H1 (cell line): ENCODE results near the gene MORN4. TPM values are rescaled to one million over a fixed set of nuclear protein-coding genes. Genes with fewer than 3 reads are reported as not detected.
A peak's percentile ranks its signal among the peaks of the same experiment; 100 is the strongest.

Experiments used
- CTCF ChIA-PET: fragments of 300-600 bp; sonication (Branson Sonifier 250); formaldehyde crosslinking; loops from one replicate; lab custom pipeline; 2021; ENCODE audit not compliant: partially characterized antibody; lab: Charles Lee
- POLR2A ChIA-PET: fragments of 300-600 bp; sonication (Branson Sonifier 250); formaldehyde crosslinking; loops from one replicate; lab custom pipeline; 2021; ENCODE audit warnings: inconsistent platforms; ENCODE audit not compliant: partially characterized antibody; lab: Charles Lee
- DNase-seq, 2 experiments: peaks; one replicate each; pipeline versions ENCODE4 v3.0.0 to v3.0.0-alpha.2; 2010 to 2022; ENCODE audit warnings: low spot score in 2 of 2, low read depth in 1 of 2, mixed read lengths in 1 of 2
- FAIRE-seq: peaks from 2 replicates; lab custom pipeline; 2011; peaks lifted over from hg19 to GRCh38; lab: Jason Lieb, UNC
- H2AFZ ChIP-seq: 2 replicates; pipeline ENCODE4 v1.8.1; 2012; ENCODE audit warnings: low read length, inconsistent platforms
- H2AK5ac ChIP-seq: 2 replicates; pipeline ENCODE4 v1.6.1; 2013; ENCODE audit warnings: low read depth, low read length
- H2BK120ac ChIP-seq: replicated peaks from 2 replicates; pipeline ENCODE3; 2013; ENCODE audit warnings: low read depth, low read length, inconsistent platforms
- H2BK12ac ChIP-seq: 2 replicates; pipeline ENCODE4 v1.6.1; 2013; ENCODE audit warnings: low read depth, low read length
- H2BK15ac ChIP-seq: 2 replicates; pipeline ENCODE4 v1.6.1; 2013; ENCODE audit warnings: low read length
- H2BK20ac ChIP-seq: 2 replicates; pipeline ENCODE4 v1.6.1; 2013; ENCODE audit warnings: low read length
- H2BK5ac ChIP-seq: 2 replicates; pipeline ENCODE4 v1.6.1; 2013; ENCODE audit warnings: low read depth, low read length
- H3K14ac ChIP-seq: 2 replicates; pipeline ENCODE4 v1.6.1; 2013; ENCODE audit warnings: inconsistent platforms; ENCODE audit not compliant: insufficient read length
- H3K18ac ChIP-seq: 2 replicates; pipeline ENCODE4 v1.6.1; 2013; ENCODE audit warnings: low read length; ENCODE audit errors: extremely low read depth
- H3K23ac ChIP-seq: 2 replicates; pipeline ENCODE4 v1.6.1; 2013; ENCODE audit warnings: inconsistent platforms; ENCODE audit not compliant: insufficient read length
- H3K23me2 ChIP-seq: 2 replicates; pipeline ENCODE4 v1.6.1; 2013; ENCODE audit warnings: low read depth, low read length
- H3K27ac ChIP-seq: 2 replicates; pipeline ENCODE4 v1.6.1; 2011; ENCODE audit warnings: low read depth, low read length, inconsistent platforms
- H3K27me3 ChIP-seq, 4 experiments: replicated peaks in 1 of 4; 1 replicate in 1 of 4; 2 replicates in 3 of 4; pipeline versions ENCODE4 v1.6.1 to v1.8.1; 2011 to 2013; ENCODE audit warnings: low read length in 3 of 4, mild to moderate bottlenecking in 3 of 4, inconsistent platforms in 2 of 4, mixed read lengths in 2 of 4, moderate library complexity in 1 of 4; ENCODE audit not compliant: control insufficient read depth in 3 of 4, insufficient read depth in 3 of 4; ENCODE audit errors: extremely low read depth in 1 of 4
- H3K36me3 ChIP-seq, 4 experiments: 2 replicates each; pipeline versions ENCODE4 v1.6.1 to v1.8.1; 2011 to 2013; ENCODE audit warnings: mild to moderate bottlenecking in 4 of 4, low read length in 3 of 4, moderate library complexity in 2 of 4, control low read depth in 1 of 4, inconsistent platforms in 1 of 4; ENCODE audit not compliant: insufficient read depth in 4 of 4, control insufficient read depth in 2 of 4
- H3K4ac ChIP-seq: replicated peaks from 2 replicates; pipeline ENCODE3; 2013; ENCODE audit warnings: low read length, low read depth, mixed read lengths, inconsistent platforms; ENCODE audit not compliant: insufficient read length
- H3K4me1 ChIP-seq, 4 experiments: replicated peaks in 1 of 4; 1 replicate in 1 of 4; 2 replicates in 3 of 4; pipeline versions ENCODE4 v1.6.1 to v1.8.1; 2011 to 2013; ENCODE audit warnings: low read length in 3 of 4, inconsistent platforms in 2 of 4, mixed read lengths in 1 of 4; ENCODE audit not compliant: insufficient read depth in 4 of 4, control insufficient read depth in 3 of 4
- H3K4me2 ChIP-seq, 2 experiments: 2 replicates each; pipeline versions ENCODE4 v1.6.1 to v1.8.1; 2011 to 2013; ENCODE audit warnings: low read depth in 2 of 2, low read length in 2 of 2, control low read depth in 1 of 2, inconsistent platforms in 1 of 2, mild to moderate bottlenecking in 1 of 2; ENCODE audit not compliant: insufficient read depth in 1 of 2
- H3K4me3 ChIP-seq, 4 experiments: fragments of 200-600, 300-600 bp in 1 of 4; sonication (generic), shearing (Covaris generic), sonication (Bioruptor Twin) in 1 of 4; 2 replicates each; pipeline versions ENCODE4 v1.5.1 to v1.8.1; 2011 to 2016; ENCODE audit warnings: low read length in 4 of 4, low read depth in 3 of 4, control low read depth in 2 of 4, inconsistent platforms in 2 of 4, mild to moderate bottlenecking in 2 of 4, mixed read lengths in 1 of 4, moderate library complexity in 1 of 4; ENCODE audit not compliant: insufficient read depth in 2 of 4; ENCODE audit errors: extremely low read depth in 1 of 4
- H3K56ac ChIP-seq: replicated peaks from 2 replicates; pipeline ENCODE3; 2013; ENCODE audit warnings: low read depth, mild to moderate bottlenecking, mixed read lengths, low read length, inconsistent platforms; ENCODE audit not compliant: insufficient read length
- H3K79me1 ChIP-seq: 2 replicates; pipeline ENCODE4 v1.6.1; 2013; ENCODE audit warnings: low read depth, low read length, control low read depth
- H3K79me2 ChIP-seq, 2 experiments: 2 replicates each; pipeline versions ENCODE4 v1.6.1 to v1.8.1; 2012 to 2013; ENCODE audit warnings: low read length in 2 of 2, mild to moderate bottlenecking in 2 of 2, inconsistent platforms in 1 of 2; ENCODE audit not compliant: insufficient read depth in 2 of 2, control insufficient read depth in 1 of 2
- H3K9ac ChIP-seq, 4 experiments: replicated peaks in 1 of 4; 1 replicate in 1 of 4; 2 replicates in 3 of 4; pipeline versions ENCODE4 v1.6.1 to v1.8.1; 2011 to 2013; ENCODE audit warnings: low read depth in 3 of 4, low read length in 3 of 4, control low read depth in 2 of 4, mild to moderate bottlenecking in 2 of 4, moderate library complexity in 2 of 4, inconsistent platforms in 1 of 4; ENCODE audit errors: extremely low read depth in 1 of 4
- H3K9me3 ChIP-seq, 2 experiments: 2 replicates each; pipeline versions ENCODE4 v1.6.1 to v1.8.1; 2012 to 2013; ENCODE audit warnings: mild to moderate bottlenecking in 2 of 2, moderate library complexity in 2 of 2, control low read depth in 1 of 2, inconsistent platforms in 1 of 2, low read depth in 1 of 2, low read length in 1 of 2, mixed read lengths in 1 of 2; ENCODE audit not compliant: insufficient read depth in 2 of 2
- H4K20me1 ChIP-seq, 2 experiments: replicated peaks in 1 of 2; 2 replicates each; pipeline versions ENCODE3 to v1.8.1; 2011 to 2013; ENCODE audit warnings: inconsistent platforms in 2 of 2, low read length in 2 of 2, mild to moderate bottlenecking in 1 of 2; ENCODE audit not compliant: insufficient read depth in 2 of 2, control insufficient read depth in 1 of 2
- H4K5ac ChIP-seq: 2 replicates; pipeline ENCODE4 v1.6.1; 2013; ENCODE audit warnings: low read length, low read depth, mixed read lengths, inconsistent platforms; ENCODE audit not compliant: insufficient read length
- H4K8ac ChIP-seq: 2 replicates; pipeline ENCODE4 v1.8.0; 2013; ENCODE audit warnings: mild to moderate bottlenecking, moderate library complexity, low read length, inconsistent platforms; ENCODE audit not compliant: insufficient read depth; ENCODE audit errors: extremely low read depth
- H4K91ac ChIP-seq: replicated peaks from 2 replicates; pipeline ENCODE3; 2013; ENCODE audit warnings: low read length, mixed read lengths, inconsistent platforms; ENCODE audit not compliant: insufficient read length
- USF2 ChIP-seq: IDR thresholded peaks from 2 replicates; pipeline ENCODE4 v1.6.1; 2011; ENCODE audit warnings: low read length, improper control_type of control experiment
- WGBS, 2 experiments: shearing (Covaris generic) in 1 of 2; methylation state at CpG; one replicate each; pipeline versions ENCODE4 v1.1.6 to v1.1.7; 2013 to 2015; ENCODE audit warnings: low lambda C conversion rate in 2 of 2, mixed read lengths in 2 of 2, inconsistent platforms in 1 of 2, low coverage in 1 of 2, missing lambda C conversion rate in 1 of 2; ENCODE audit not compliant: insufficient replicate concordance in 2 of 2, insufficient coverage in 1 of 2, insufficient read length in 1 of 2; ENCODE audit errors: extremely low coverage in 1 of 2, missing lambda C conversion rate in 1 of 2; 5-methylcytosine and 5-hydroxymethylcytosine counted together
- polyA plus RNA-seq, 7 experiments: library from polyadenylated mRNA; depleted of rRNA in 3 of 7; stranded (reverse) in 5 of 7; unstranded in 2 of 7; fragments of >200 nt in 5 of 7; fragments of 200-250 nt in 2 of 7; gene quantifications; 1 replicate in 5 of 7; 2 replicates in 1 of 7; 4 replicates in 1 of 7; pipeline versions ENCODE4 v1.2.1 to v1.2.3, GENCODE V29; 2011 to 2013; ENCODE audit warnings: missing spikeins in 2 of 7, mixed read lengths in 2 of 7
- total RNA-seq: library from RNA; stranded (reverse); fragmentation: NEBNext Ultra II Directional; extraction: Animal tissue kit (Norgen Biotek cat#: 25700); gene quantifications from 2 replicates; pipeline ENCODE4 v1.2.1, GENCODE V29; 2021

Gene MORN4
- total and polyA plus RNA-seq, 2 of the 8 experiments (the other 6 are each of a cell fraction or from before 2014, with no cell fraction given), result 13.6 to 22.0 TPM

- TF ChIP-seq USF2, result no peak
- WGBS, 2 experiments, result 94% methylated on average over 3 of the region's 3 CpGs; no CpG with 5 or more reads in 1 of the 2 experiments
- no peak overlapping the region for H3K18ac ChIP-seq
- H3K23ac ChIP-seq, result no peak overlapping the region
- H3K4me1 ChIP-seq, result peaks cover 5 to 11% (median 9%) of the 10 kb centered on the region in 4 experiments; a peak in 6 of 7 replicates
- DNase-seq (no peak), FAIRE-seq (no peak)
- no peak overlapping the region for H3K4ac ChIP-seq
- H3K4me3 ChIP-seq, result no peak overlapping the region
- H4K20me1 ChIP-seq, result peaks cover 0 to 2% of the 10 kb centered on the region in 2 experiments
- no peak overlapping the region for H2AFZ ChIP-seq
- no peaks in the 10 kb centered on the region for H3K9me3 ChIP-seq
- ChIA-PET POLR2A (no interaction called here), CTCF (interaction anchor here (0.9 kb wide), 1 partner anchor 10 kb away, joined by 6 read pairs; no protein-coding TSS in a partner anchor)
- H3K79me2 ChIP-seq, result peaks cover 5 to 24% of the 10 kb centered on the region in 2 experiments; a peak in 3 of 4 replicates
- no peak overlapping the region for H3K56ac ChIP-seq
- H4K5ac ChIP-seq, result no peak overlapping the region
- no peaks in the 10 kb centered on the region for H3K23me2 ChIP-seq
- no peak overlapping the region for H2BK12ac ChIP-seq
- H3K27ac ChIP-seq, result 0 out of 2 replicates have a peak overlapping the region, but pooled peaks have one; percentile 27
- H4K8ac ChIP-seq, result no peak overlapping the region
- H3K4me2 ChIP-seq, result no peak overlapping the region
- no peaks in the 10 kb centered on the region for H3K27me3 ChIP-seq
- no peak overlapping the region for H2BK20ac ChIP-seq
- H4K91ac ChIP-seq, result no peak overlapping the region
- no peak overlapping the region for H2AK5ac ChIP-seq
- peaks cover 15 to 49% (median 39%) of the 10 kb centered on the region in 4 experiments for H3K36me3 ChIP-seq
- no peaks in the 10 kb centered on the region for H3K79me1 ChIP-seq
- no peak overlapping the region for H3K9ac ChIP-seq
- H2BK15ac ChIP-seq, result no peak overlapping the region
- H3K14ac ChIP-seq, result no peak overlapping the region
- no peak overlapping the region for H2BK120ac ChIP-seq
- no peak overlapping the region for H2BK5ac ChIP-seq
Observed at GRCh38 chr10:97651773-97652172, 18.5 kb upstream of the MORN4 start.
